ENCODE data around the gene AGBL3. TPM values are rescaled to one million over a fixed set of nuclear protein-coding genes. Genes with fewer than 3 reads are reported as not detected.

Gene AGBL3
- total and polyA plus RNA-seq, 2 of the 8 experiments (the other 6 are each of a cell fraction or from before 2014, with no cell fraction given), result 1.1 to 1.9 TPM

GRCh38 chr7:134968110-134968509, 18.2 kb upstream of the AGBL3 start:
- Histone ChIP-seq H3K4ac (replicated peaks; ENCODE audit: insufficient read length, low read depth, low read length) (no peak overlapping the region), H3K4me2 (ENCODE audit: insufficient read depth in 1 of 2, low read depth in 2 of 2, low read length in 2 of 2) (no peak overlapping the region), H4K91ac (replicated peaks; ENCODE audit: insufficient read length, low read length) (no peak overlapping the region), H4K5ac (ENCODE audit: insufficient read length, low read depth, low read length) (no peak overlapping the region), H3K36me3 (ENCODE audit: control insufficient read depth in 2 of 4, insufficient read depth in 4 of 4, low read length in 3 of 4) (peaks cover 0 to 21% (median 11%) of the 10 kb centered on the region in 4 experiments; a peak in 6 of 8 replicates), H3K9ac (replicated peaks in 1 of 4; ENCODE audit: extremely low read depth in 1 of 4, low read depth in 3 of 4, low read length in 3 of 4) (no peak overlapping the region), H3K79me2 (ENCODE audit: control insufficient read depth in 1 of 2, insufficient read depth in 2 of 2, low read length in 2 of 2) (no peaks in the 10 kb centered on the region), H3K79me1 (ENCODE audit: low read depth, low read length) (no peaks in the 10 kb centered on the region), H3K9me3 (ENCODE audit: insufficient read depth in 2 of 2, low read depth in 1 of 2, low read length in 1 of 2) (no peaks in the 10 kb centered on the region), H3K4me1 (replicated peaks in 1 of 4; ENCODE audit: control insufficient read depth in 3 of 4, insufficient read depth in 4 of 4, low read length in 3 of 4) (no peaks in the 10 kb centered on the region), H3K18ac (ENCODE audit: extremely low read depth, low read length) (no peak overlapping the region), H2BK12ac (ENCODE audit: low read depth, low read length) (no peak overlapping the region), H3K14ac (ENCODE audit: insufficient read length) (no peak overlapping the region), H3K27ac (ENCODE audit: low read depth, low read length) (no peak overlapping the region), H2BK120ac (replicated peaks; ENCODE audit: low read depth, low read length) (no peak overlapping the region), H3K4me3 (ENCODE audit: extremely low read depth in 1 of 4, insufficient read depth in 2 of 4, low read depth in 3 of 4, low read length in 4 of 4) (no peak overlapping the region), H3K23ac (ENCODE audit: insufficient read length) (no peak overlapping the region), H2BK15ac (ENCODE audit: low read length) (no peak overlapping the region), H3K56ac (replicated peaks; ENCODE audit: insufficient read length, low read depth, low read length) (no peak overlapping the region), H2AK5ac (ENCODE audit: low read depth, low read length) (no peak overlapping the region), H3K27me3 (replicated peaks in 1 of 4; ENCODE audit: control insufficient read depth in 3 of 4, extremely low read depth in 1 of 4, insufficient read depth in 3 of 4, low read length in 3 of 4) (no peaks in the 10 kb centered on the region), H2AFZ (ENCODE audit: low read length) (no peak overlapping the region), H2BK5ac (ENCODE audit: low read depth, low read length) (no peak overlapping the region), H4K20me1 (replicated peaks in 1 of 2; ENCODE audit: control insufficient read depth in 1 of 2, insufficient read depth in 2 of 2, low read length in 2 of 2) (no peaks in the 10 kb centered on the region), H2BK20ac (ENCODE audit: low read length) (no peak overlapping the region), H4K8ac (ENCODE audit: extremely low read depth, insufficient read depth, low read length) (no peak overlapping the region), H3K23me2 (ENCODE audit: low read depth, low read length) (no peaks in the 10 kb centered on the region)
- 86% methylated on average over 4 of the region's 4 CpGs; no CpG with 5 or more reads in 1 of the 2 experiments for WGBS, 2 experiments (ENCODE audit: extremely low coverage in 1 of 2, insufficient coverage in 1 of 2, insufficient read length in 1 of 2, insufficient replicate concordance in 2 of 2, low coverage in 1 of 2, low lambda C conversion rate in 2 of 2, missing lambda C conversion rate in 1 of 2)
- FAIRE-seq (no peak), DNase-seq (ENCODE audit: low read depth in 1 of 2, low spot score in 2 of 2) (no peak)
- CTCF ChIA-PET (ENCODE audit: partially characterized antibody), result no interaction called here
- POLR2A ChIA-PET (ENCODE audit: partially characterized antibody), result interaction anchor here (0.6 to 1.8 kb wide), 2 partner anchors 18 to 222 kb away, joined by 3 to 6 read pairs; partner anchors contain the start of gene AGBL3
- no peak for TF ChIP-seq SUZ12 (IDR thresholded peaks at IDR 0.05; ENCODE audit: low read length)
- no peak for TF ChIP-seq CHD1 (IDR thresholded peaks at IDR 0.05; ENCODE audit: low read depth, low read length)
- TF ChIP-seq KDM5A (IDR thresholded peaks at IDR 0.05; ENCODE audit: low read length), result no peak
- TF ChIP-seq EGR1 (IDR thresholded peaks at IDR 0.05; ENCODE audit: borderline replicate concordance, low read depth, low read length), result no peak
- TF ChIP-seq RAD21 (IDR thresholded peaks at IDR 0.05 in 1 of 2, conservative IDR thresholded peaks at IDR 0.05 in 1 of 2; ENCODE audit: low read depth in 2 of 2, low read length in 2 of 2), result no peak
- TF ChIP-seq GABPA (IDR thresholded peaks at IDR 0.05; ENCODE audit: borderline replicate concordance, insufficient read depth, low read length), result no peak
- TF ChIP-seq NRF1 (IDR thresholded peaks at IDR 0.05; ENCODE audit: low read depth, low read length), result no peak
- TF ChIP-seq EP300 (IDR thresholded peaks at IDR 0.05; ENCODE audit: borderline replicate concordance in 1 of 2, low read depth in 2 of 2, low read length in 2 of 2), result no peak
- no peak for TF ChIP-seq TBP (IDR thresholded peaks at IDR 0.05; ENCODE audit: low read depth, low read length)
- TF ChIP-seq YY1 (IDR thresholded peaks at IDR 0.05; ENCODE audit: low read depth, low read length), result no peak
- TF ChIP-seq SP2 (IDR thresholded peaks at IDR 0.05; ENCODE audit: low read length), result no peak
- no peak for TF ChIP-seq CHD2 (IDR thresholded peaks at IDR 0.05; ENCODE audit: low read length)
- TF ChIP-seq FOSL1 (IDR thresholded peaks at IDR 0.05; ENCODE audit: insufficient read depth, low read depth, low read length), result no peak

Data from H1 (cell line).